Measurements from ENCODE around the gene GALK2. TPM values are rescaled to one million over a fixed set of nuclear protein-coding genes. Genes with fewer than 3 reads are reported as not detected.

The GALK2 gene
- total and polyA plus RNA-seq, 2 of the 8 experiments (the other 6 are each of a cell fraction or from before 2014, with no cell fraction given): 8.7 to 16.1 TPM

DNA sequence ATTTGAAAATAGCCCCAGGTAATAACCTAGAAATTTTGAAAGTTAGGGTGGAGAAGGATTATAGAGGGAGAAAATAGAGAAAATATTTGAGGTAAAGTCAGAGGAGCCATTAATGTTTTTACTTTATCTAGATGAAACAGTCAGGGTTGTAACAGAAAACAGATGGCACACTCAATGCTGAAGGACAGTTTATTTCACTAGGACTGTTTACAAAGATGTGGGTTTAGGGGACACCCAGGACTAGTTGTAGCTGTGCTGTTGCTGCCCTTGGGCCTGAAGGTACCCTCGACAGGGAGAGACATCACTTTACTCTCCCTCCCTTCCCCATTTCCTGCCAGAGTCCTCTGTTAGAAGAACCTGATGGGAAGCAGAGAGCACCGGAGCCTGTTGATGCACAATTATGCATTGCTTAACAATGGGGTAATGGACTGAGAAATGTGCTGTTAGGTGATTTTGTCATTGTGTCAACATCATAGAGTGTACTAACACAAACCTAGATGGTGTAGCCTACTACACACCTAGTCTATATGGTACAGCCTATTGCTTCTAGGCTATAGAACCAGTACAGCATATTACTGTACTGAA is 103.8 kb downstream of the GALK2 start (continued):
- TF ChIP-seq, protein P1, sequence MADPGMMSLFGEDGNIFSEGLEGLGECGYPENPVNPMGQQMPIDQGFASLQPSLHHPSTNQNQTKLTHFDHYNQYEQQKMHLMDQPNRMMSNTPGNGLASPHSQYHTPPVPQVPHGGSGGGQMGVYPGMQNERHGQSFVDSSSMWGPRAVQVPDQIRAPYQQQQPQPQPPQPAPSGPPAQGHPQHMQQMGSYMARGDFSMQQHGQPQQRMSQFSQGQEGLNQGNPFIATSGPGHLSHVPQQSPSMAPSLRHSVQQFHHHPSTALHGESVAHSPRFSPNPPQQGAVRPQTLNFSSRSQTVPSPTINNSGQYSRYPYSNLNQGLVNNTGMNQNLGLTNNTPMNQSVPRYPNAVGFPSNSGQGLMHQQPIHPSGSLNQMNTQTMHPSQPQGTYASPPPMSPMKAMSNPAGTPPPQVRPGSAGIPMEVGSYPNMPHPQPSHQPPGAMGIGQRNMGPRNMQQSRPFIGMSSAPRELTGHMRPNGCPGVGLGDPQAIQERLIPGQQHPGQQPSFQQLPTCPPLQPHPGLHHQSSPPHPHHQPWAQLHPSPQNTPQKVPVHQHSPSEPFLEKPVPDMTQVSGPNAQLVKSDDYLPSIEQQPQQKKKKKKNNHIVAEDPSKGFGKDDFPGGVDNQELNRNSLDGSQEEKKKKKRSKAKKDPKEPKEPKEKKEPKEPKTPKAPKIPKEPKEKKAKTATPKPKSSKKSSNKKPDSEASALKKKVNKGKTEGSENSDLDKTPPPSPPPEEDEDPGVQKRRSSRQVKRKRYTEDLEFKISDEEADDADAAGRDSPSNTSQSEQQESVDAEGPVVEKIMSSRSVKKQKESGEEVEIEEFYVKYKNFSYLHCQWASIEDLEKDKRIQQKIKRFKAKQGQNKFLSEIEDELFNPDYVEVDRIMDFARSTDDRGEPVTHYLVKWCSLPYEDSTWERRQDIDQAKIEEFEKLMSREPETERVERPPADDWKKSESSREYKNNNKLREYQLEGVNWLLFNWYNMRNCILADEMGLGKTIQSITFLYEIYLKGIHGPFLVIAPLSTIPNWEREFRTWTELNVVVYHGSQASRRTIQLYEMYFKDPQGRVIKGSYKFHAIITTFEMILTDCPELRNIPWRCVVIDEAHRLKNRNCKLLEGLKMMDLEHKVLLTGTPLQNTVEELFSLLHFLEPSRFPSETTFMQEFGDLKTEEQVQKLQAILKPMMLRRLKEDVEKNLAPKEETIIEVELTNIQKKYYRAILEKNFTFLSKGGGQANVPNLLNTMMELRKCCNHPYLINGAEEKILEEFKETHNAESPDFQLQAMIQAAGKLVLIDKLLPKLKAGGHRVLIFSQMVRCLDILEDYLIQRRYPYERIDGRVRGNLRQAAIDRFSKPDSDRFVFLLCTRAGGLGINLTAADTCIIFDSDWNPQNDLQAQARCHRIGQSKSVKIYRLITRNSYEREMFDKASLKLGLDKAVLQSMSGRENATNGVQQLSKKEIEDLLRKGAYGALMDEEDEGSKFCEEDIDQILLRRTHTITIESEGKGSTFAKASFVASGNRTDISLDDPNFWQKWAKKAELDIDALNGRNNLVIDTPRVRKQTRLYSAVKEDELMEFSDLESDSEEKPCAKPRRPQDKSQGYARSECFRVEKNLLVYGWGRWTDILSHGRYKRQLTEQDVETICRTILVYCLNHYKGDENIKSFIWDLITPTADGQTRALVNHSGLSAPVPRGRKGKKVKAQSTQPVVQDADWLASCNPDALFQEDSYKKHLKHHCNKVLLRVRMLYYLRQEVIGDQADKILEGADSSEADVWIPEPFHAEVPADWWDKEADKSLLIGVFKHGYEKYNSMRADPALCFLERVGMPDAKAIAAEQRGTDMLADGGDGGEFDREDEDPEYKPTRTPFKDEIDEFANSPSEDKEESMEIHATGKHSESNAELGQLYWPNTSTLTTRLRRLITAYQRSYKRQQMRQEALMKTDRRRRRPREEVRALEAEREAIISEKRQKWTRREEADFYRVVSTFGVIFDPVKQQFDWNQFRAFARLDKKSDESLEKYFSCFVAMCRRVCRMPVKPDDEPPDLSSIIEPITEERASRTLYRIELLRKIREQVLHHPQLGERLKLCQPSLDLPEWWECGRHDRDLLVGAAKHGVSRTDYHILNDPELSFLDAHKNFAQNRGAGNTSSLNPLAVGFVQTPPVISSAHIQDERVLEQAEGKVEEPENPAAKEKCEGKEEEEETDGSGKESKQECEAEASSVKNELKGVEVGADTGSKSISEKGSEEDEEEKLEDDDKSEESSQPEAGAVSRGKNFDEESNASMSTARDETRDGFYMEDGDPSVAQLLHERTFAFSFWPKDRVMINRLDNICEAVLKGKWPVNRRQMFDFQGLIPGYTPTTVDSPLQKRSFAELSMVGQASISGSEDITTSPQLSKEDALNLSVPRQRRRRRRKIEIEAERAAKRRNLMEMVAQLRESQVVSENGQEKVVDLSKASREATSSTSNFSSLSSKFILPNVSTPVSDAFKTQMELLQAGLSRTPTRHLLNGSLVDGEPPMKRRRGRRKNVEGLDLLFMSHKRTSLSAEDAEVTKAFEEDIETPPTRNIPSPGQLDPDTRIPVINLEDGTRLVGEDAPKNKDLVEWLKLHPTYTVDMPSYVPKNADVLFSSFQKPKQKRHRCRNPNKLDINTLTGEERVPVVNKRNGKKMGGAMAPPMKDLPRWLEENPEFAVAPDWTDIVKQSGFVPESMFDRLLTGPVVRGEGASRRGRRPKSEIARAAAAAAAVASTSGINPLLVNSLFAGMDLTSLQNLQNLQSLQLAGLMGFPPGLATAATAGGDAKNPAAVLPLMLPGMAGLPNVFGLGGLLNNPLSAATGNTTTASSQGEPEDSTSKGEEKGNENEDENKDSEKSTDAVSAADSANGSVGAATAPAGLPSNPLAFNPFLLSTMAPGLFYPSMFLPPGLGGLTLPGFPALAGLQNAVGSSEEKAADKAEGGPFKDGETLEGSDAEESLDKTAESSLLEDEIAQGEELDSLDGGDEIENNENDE (IDR thresholded peaks at IDR 0.05; ENCODE audit: insufficient replicate concordance, low read length): no peak
- TF ChIP-seq CHD2 (IDR thresholded peaks at IDR 0.05; ENCODE audit: low read length) (no peak), CTBP2 (IDR thresholded peaks at IDR 0.05; ENCODE audit: borderline replicate concordance, insufficient read depth, insufficient read length, low read length) (no peak), TAF7 (optimal IDR thresholded peaks at IDR 0.05; ENCODE audit: borderline replicate concordance, low read depth, low read length) (no peak), TBP (IDR thresholded peaks at IDR 0.05; ENCODE audit: low read depth, low read length) (no peak), JUN (IDR thresholded peaks at IDR 0.05; ENCODE audit: low read depth, low read length) (no peak), BACH1 (IDR thresholded peaks at IDR 0.05; ENCODE audit: low read length) (no peak), BCL11A (IDR thresholded peaks at IDR 0.05; ENCODE audit: low read depth in 2 of 2, low read length in 2 of 2) (no peak), EP300 (IDR thresholded peaks at IDR 0.05; ENCODE audit: borderline replicate concordance in 1 of 2, low read depth in 2 of 2, low read length in 2 of 2) (no peak)

All from H1 (cell line).